ENCODE measurements around the gene COX10.

Gene COX10

GRCh38 chr17:14199601-14200000 lies 130.3 kb downstream of the COX10 start:
- Histone ChIP-seq H3K4me3 (ENCODE audit: low read depth, low read length) (no peak overlapping the region), H3K27ac (no peak overlapping the region), H3K27me3 (replicated peaks) (no peaks in the 10 kb centered on the region), H3K36me3 (replicated peaks) (no peaks in the 10 kb centered on the region)
- in situ Hi-C loops (cut with HindIII; ENCODE audit: low pct_ligation_motif_present, low sequenced_read_pairs), result no loop called here
- DNase-seq, result no peak
- TF ChIP-seq, protein P1, sequence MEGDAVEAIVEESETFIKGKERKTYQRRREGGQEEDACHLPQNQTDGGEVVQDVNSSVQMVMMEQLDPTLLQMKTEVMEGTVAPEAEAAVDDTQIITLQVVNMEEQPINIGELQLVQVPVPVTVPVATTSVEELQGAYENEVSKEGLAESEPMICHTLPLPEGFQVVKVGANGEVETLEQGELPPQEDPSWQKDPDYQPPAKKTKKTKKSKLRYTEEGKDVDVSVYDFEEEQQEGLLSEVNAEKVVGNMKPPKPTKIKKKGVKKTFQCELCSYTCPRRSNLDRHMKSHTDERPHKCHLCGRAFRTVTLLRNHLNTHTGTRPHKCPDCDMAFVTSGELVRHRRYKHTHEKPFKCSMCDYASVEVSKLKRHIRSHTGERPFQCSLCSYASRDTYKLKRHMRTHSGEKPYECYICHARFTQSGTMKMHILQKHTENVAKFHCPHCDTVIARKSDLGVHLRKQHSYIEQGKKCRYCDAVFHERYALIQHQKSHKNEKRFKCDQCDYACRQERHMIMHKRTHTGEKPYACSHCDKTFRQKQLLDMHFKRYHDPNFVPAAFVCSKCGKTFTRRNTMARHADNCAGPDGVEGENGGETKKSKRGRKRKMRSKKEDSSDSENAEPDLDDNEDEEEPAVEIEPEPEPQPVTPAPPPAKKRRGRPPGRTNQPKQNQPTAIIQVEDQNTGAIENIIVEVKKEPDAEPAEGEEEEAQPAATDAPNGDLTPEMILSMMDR (IDR thresholded peaks at IDR 0.05; ENCODE audit: low read depth, low read length, missing control alignments), result no peak

DNA sequence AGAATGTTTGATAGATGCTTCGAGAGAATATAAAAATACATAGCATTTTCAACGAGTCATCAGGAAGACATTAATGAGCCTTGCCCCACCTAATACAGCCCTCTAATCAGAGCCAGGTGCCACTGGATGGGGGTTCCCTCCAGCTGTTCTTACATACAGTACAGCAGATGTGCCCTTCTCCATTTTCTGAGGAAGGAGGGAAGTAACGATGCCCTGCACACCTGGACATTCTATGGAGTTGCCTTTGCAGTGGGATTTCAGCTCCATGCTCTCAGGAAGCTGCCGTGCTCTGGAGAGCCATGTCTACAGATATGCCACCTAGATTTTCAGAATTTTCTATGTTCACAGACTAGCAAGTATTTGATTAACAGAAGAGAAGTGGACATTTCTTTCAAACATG lies 131.1 kb downstream of the COX10 start:
- DNase-seq, result no peak
- H3K27ac ChIP-seq, result no peak overlapping the region

GRCh38 chr17:14201021-14201987 lies 132.0 kb downstream of the COX10 start:
- no peak for DNase-seq
- Histone ChIP-seq H3K4me3 (ENCODE audit: low read depth, low read length) (no peak overlapping the region), H3K36me3 (replicated peaks) (no peaks in the 10 kb centered on the region), H3K27me3 (replicated peaks) (no peaks in the 10 kb centered on the region), H3K27ac (no peak overlapping the region)
- in situ Hi-C loops (cut with HindIII; ENCODE audit: low pct_ligation_motif_present, low sequenced_read_pairs), result no loop called here
- TF ChIP-seq, protein P1 (IDR thresholded peaks at IDR 0.05; ENCODE audit: low read depth, low read length, missing control alignments), result no peak

More for the DNA sequence above, 131.1 kb downstream of the COX10 start:
- TF ChIP-seq, protein P1 (IDR thresholded peaks at IDR 0.05; ENCODE audit: low read depth, low read length, missing control alignments), result no peak
- H3K36me3 ChIP-seq (replicated peaks), result no peaks in the 10 kb centered on the region
- no peak overlapping the region for H3K4me3 ChIP-seq (ENCODE audit: low read depth, low read length)
- H3K27me3 ChIP-seq (replicated peaks), result no peaks in the 10 kb centered on the region
- in situ Hi-C loops (cut with HindIII; ENCODE audit: low pct_ligation_motif_present, low sequenced_read_pairs), result no loop called here

DNA sequence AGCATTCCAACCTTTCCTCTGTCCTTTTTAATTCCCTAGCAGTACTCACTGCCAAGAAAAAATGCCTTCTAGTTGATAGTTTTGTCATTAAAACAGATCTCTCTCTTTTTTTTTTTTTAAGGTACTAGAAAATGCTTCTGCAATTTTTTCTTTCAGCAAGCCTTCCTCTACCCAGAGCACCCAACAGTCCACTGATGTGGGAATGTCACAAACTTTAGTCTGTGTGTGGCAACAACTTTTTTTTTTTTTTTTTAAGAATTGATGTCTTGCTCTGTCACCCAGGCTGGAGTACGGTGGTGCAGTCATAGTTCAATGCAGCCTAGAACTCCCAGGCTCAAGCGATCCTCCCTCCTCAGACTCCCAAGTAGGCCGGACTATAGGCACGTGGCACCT lies 132.7 kb downstream of the COX10 start:
- Histone ChIP-seq H3K27me3 (replicated peaks) (no peaks in the 10 kb centered on the region), H3K4me3 (ENCODE audit: low read depth, low read length) (no peak overlapping the region), H3K27ac (no peak overlapping the region), H3K36me3 (replicated peaks) (no peaks in the 10 kb centered on the region)
- no peak for DNase-seq
- TF ChIP-seq, protein P1 (IDR thresholded peaks at IDR 0.05; ENCODE audit: low read depth, low read length, missing control alignments), result no peak
- in situ Hi-C loops (cut with HindIII; ENCODE audit: low pct_ligation_motif_present, low sequenced_read_pairs), result no loop called here

DNA sequence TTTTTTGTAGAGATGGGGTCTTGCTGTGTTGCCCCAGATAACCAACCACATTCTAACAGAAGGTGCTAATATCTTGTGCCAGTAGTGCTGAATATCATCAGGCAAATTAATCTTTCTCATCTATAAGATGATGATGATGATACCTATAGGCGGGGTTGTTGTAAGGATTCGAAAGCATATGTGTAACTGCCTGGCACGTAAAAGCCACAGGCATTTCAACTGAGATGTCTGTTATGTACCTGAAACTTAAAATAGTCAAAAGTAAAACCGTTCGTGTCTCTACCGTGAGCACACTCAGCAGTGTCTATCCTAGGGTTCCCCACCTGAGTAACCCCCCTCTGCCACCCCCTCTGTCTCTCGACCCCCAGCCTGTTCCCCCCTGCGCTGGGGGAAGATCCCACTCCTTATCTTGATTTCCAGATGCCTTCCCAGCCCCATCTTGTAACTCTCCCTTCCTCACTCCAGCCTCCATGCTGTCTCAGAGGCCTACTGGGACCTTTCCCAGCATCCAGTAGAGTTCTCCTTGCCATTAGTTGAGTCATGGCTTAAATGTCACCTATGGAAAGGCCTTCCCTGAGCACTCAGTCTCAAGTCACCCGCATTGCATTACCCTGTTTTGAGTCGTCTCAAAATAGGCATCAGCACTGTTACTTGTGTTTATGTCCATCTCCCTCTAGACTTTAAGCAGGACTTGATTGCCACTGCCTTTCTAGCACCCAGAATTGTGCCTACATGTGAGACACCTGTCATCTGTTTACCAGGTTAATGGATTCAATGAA lies 133.3 kb downstream of the COX10 start:
- H3K27ac ChIP-seq, result no peak overlapping the region
- no peak overlapping the region for H3K4me3 ChIP-seq (ENCODE audit: low read depth, low read length)
- TF ChIP-seq, protein P1 (IDR thresholded peaks at IDR 0.05; ENCODE audit: low read depth, low read length, missing control alignments), result no peak
- in situ Hi-C loops (cut with HindIII; ENCODE audit: low pct_ligation_motif_present, low sequenced_read_pairs), result no loop called here
- no peak for DNase-seq
- H3K36me3 ChIP-seq (replicated peaks), result no peaks in the 10 kb centered on the region
- H3K27me3 ChIP-seq (replicated peaks), result no peaks in the 10 kb centered on the region
